Measurements from ENCODE around the gene DCLK3. TPM values are rescaled to one million over a fixed set of nuclear protein-coding genes. Genes with fewer than 3 reads are reported as not detected.

The DCLK3 gene
- total RNA-seq, 1 experiment from 2014 or later: 1.4 TPM

- H3K4me2 ChIP-seq (ENCODE audit: insufficient read depth, insufficient read length, low read length): no peak overlapping the region
- no peak overlapping the region for H3K23ac ChIP-seq (ENCODE audit: insufficient read length, low read depth, low read length)
- no peak overlapping the region for H3K4ac ChIP-seq (ENCODE audit: low read depth, low read length)
- H3K23me2 ChIP-seq (ENCODE audit: insufficient read length, low read depth, low read length, poor library complexity, severe bottlenecking): no peaks in the 10 kb centered on the region
- no peak overlapping the region for H4K91ac ChIP-seq (ENCODE audit: insufficient read length, low read depth, low read length)
- H3K4me1 ChIP-seq (ENCODE audit: insufficient read depth, low read length): no peaks in the 10 kb centered on the region
- no peaks in the 10 kb centered on the region for H3K79me1 ChIP-seq (ENCODE audit: insufficient read depth, low read depth, low read length, poor library complexity, severe bottlenecking)
- no peaks in the 10 kb centered on the region for H3K9me3 ChIP-seq (ENCODE audit: control insufficient read depth, low read depth, low read length)
- no peak overlapping the region for H3K14ac ChIP-seq (ENCODE audit: insufficient read depth, low read length)
- no peak overlapping the region for H2BK15ac ChIP-seq (ENCODE audit: low read depth, low read length)
- H3K9ac ChIP-seq (ENCODE audit: extremely low read depth, insufficient read length, low read length): no peak overlapping the region
- no peak overlapping the region for H2BK5ac ChIP-seq (ENCODE audit: insufficient read length, low read length)
- H2BK120ac ChIP-seq (ENCODE audit: low read depth, low read length, poor library complexity, severe bottlenecking): no peak overlapping the region
- Mint-ChIP-seq H3K9me3 (no peaks in the 10 kb centered on the region), H3K4me1 (no peaks in the 10 kb centered on the region), H3K4me3 (no peak overlapping the region), H3K36me3 (ENCODE audit: insufficient read depth in 1 of 3, low read depth in 3 of 3) (no peaks in the 10 kb centered on the region), H3K27me3 (ENCODE audit: low read depth) (no peaks in the 10 kb centered on the region; the same call in none of the 2 replicates), H3K27ac (no peak overlapping the region; a peak in 1 of 7 replicates)
- no peak for DNase-seq
- no peak overlapping the region for H3K27ac ChIP-seq (ENCODE audit: insufficient read length, low read depth, low read length)
- H3K56ac ChIP-seq (ENCODE audit: insufficient read length, low read depth, low read length): no peak overlapping the region
- H2AFZ ChIP-seq (ENCODE audit: low read length): no peak overlapping the region
- H3K79me2 ChIP-seq (ENCODE audit: insufficient read depth, low read length): no peaks in the 10 kb centered on the region
- no peak overlapping the region for H2BK20ac ChIP-seq (ENCODE audit: low read depth, low read length, poor library complexity, severe bottlenecking)
- H3K18ac ChIP-seq (ENCODE audit: insufficient read length, low read depth, low read length): no peak overlapping the region
- no CpG with 5 or more reads among the region's 6 CpGs for WGBS (ENCODE audit: extremely low coverage, insufficient read length, low lambda C conversion rate)
- no peak overlapping the region for H2AK5ac ChIP-seq (ENCODE audit: insufficient read length, low read length)
- H4K20me1 ChIP-seq (ENCODE audit: control insufficient read depth, insufficient read depth, insufficient read length): no peaks in the 10 kb centered on the region
- H3K27me3 ChIP-seq (ENCODE audit: insufficient read depth, low read length): no peaks in the 10 kb centered on the region
- H2BK12ac ChIP-seq (ENCODE audit: insufficient read length, low read depth, low read length): no peak overlapping the region
- no peak overlapping the region for H4K5ac ChIP-seq (ENCODE audit: insufficient read length, low read depth, low read length)
- TF ChIP-seq CTCF (conservative IDR thresholded peaks at IDR 0.05): peak; percentile 31; the same call in 2 of the 3 replicates
- H4K8ac ChIP-seq (replicated peaks; ENCODE audit: insufficient read length, low read depth, low read length): no peak overlapping the region
- H3T11ph ChIP-seq (ENCODE audit: low read length): no peak overlapping the region
Observed at GRCh38 chr3:36707623-36708409, 56.5 kb downstream of the DCLK3 start.

All from H9 (cell line).